IPS-15b (cell line): ENCODE results near the gene MOCS2.
"Not testable (repeated sequence)": the region's sequence is repeated elsewhere in the genome, so short reads cannot be mapped to it uniquely, and the experiment has no call there.

Experiments
- H3K27me3 ChIP-seq: one replicate; pipeline ENCODE4 v1.6.1; 2013; ENCODE audit warnings: low read length; ENCODE audit not compliant: control insufficient read depth, insufficient read depth
- H3K36me3 ChIP-seq: one replicate; pipeline ENCODE4 v1.6.1; 2013; ENCODE audit warnings: low read length; ENCODE audit not compliant: control insufficient read depth, insufficient read depth
- H3K4me1 ChIP-seq: one replicate; pipeline ENCODE4 v1.6.1; 2013; ENCODE audit warnings: mild to moderate bottlenecking, low read length; ENCODE audit not compliant: control insufficient read depth, insufficient read depth
- H3K4me3 ChIP-seq: one replicate; pipeline ENCODE4 v1.5.1; 2013; ENCODE audit warnings: low read depth, low read length
- H3K9ac ChIP-seq: one replicate; pipeline ENCODE4 v1.6.1; 2013; ENCODE audit warnings: low read depth, mild to moderate bottlenecking, low read length
- H3K9me3 ChIP-seq: one replicate; pipeline ENCODE4 v1.6.1; 2013; ENCODE audit warnings: mild to moderate bottlenecking, low read length; ENCODE audit not compliant: control insufficient read depth, insufficient read depth

Gene MOCS2

DNA sequence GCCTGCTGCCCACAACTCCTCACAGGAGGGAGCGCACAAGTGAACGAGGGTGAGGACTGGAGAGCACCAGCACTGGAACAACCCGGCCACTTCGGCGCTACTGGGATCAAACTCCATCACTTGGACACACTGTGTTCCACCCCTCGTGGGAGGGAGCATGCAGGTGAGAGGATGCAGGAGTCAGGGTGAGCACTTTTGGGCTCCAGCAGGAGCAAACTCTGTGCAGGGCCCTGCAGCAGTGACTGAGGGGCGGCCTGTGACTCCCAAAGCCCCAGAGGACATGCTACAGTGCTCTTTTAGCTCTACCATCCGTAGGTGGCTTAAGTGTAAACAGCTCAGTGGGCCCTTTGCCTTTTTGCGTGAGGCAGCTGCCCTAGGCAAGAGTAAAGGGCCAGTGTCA, 4.4 kb upstream of the MOCS2 start:
- Histone ChIP-seq H3K9me3 (no peaks in the 10 kb centered on the region), H3K9ac (no peak overlapping the region), H3K36me3 (no peaks in the 10 kb centered on the region), H3K4me3 (no peak overlapping the region), H3K4me1 (no peaks in the 10 kb centered on the region), H3K27me3 (no peaks in the 10 kb centered on the region)

- no peaks in the 10 kb centered on the region for H3K9me3 ChIP-seq
- H3K9ac ChIP-seq, result no peak overlapping the region
- no peaks in the 10 kb centered on the region for H3K36me3 ChIP-seq
- H3K4me1 ChIP-seq, result no peaks in the 10 kb centered on the region
- H3K27me3 ChIP-seq, result no peaks in the 10 kb centered on the region
- no peak overlapping the region for H3K4me3 ChIP-seq
Observed at GRCh38 chr5:53112909-53113308, 3.4 kb upstream of the MOCS2 start.

GRCh38 chr5:53112307-53112706, 2.8 kb upstream of the MOCS2 start:
- H3K9ac ChIP-seq, H3K4me1 ChIP-seq, H3K36me3 ChIP-seq, H3K4me3 ChIP-seq, H3K27me3 ChIP-seq, H3K9me3 ChIP-seq: not testable (repeated sequence)

DNA sequence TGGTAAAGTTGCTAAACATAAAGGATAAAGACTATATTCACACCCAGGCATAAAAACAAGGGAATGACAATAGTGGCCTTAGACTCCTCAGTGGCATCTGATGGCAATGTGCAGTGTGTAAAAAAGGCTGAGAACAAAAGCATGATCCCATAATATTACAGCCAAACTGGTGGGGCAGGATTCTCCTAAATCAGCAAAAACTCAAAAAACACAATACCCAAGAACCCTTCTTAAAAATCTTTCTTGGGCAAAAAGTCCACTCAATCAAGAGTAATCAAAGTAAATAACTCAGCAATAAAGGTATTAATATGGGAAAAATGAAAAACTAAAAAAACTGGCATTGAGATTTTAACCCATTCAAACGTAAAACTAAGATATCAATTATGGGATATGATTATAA, 1.6 kb upstream of the MOCS2 start:
- H3K9ac ChIP-seq, result no peak overlapping the region
- H3K4me3 ChIP-seq, result no peak overlapping the region

DNA sequence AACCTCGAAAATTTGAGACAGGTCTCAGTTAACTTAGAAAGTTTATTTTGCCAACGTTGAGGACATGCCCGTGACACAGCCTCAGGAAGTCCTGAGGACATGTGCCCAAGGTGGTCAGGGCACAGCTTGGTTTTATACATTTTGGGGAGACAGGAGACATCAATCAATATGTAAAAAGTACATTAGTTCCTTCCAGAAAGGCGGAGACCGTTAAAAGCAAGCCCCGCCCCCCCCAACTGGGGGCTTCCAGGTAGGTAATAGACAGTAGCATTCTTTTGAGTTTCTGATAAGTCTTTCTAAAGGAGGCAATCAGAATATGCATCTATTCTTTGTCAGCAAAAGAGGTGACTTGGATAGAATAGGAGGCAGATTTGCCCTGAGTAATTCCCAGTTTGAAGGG, 599 bp upstream of the MOCS2 start:
- no peak overlapping the region for H3K9ac ChIP-seq
- no peaks in the 10 kb centered on the region for H3K9me3 ChIP-seq
- H3K27me3 ChIP-seq, result no peaks in the 10 kb centered on the region
- peak overlapping the region; percentile 84 for H3K4me3 ChIP-seq
- no peaks in the 10 kb centered on the region for H3K4me1 ChIP-seq
- no peaks in the 10 kb centered on the region for H3K36me3 ChIP-seq

More for the DNA sequence above, 1.6 kb upstream of the MOCS2 start:
- Histone ChIP-seq H3K36me3 (no peaks in the 10 kb centered on the region), H3K27me3 (no peaks in the 10 kb centered on the region), H3K4me1 (no peaks in the 10 kb centered on the region), H3K9me3 (no peaks in the 10 kb centered on the region)

DNA sequence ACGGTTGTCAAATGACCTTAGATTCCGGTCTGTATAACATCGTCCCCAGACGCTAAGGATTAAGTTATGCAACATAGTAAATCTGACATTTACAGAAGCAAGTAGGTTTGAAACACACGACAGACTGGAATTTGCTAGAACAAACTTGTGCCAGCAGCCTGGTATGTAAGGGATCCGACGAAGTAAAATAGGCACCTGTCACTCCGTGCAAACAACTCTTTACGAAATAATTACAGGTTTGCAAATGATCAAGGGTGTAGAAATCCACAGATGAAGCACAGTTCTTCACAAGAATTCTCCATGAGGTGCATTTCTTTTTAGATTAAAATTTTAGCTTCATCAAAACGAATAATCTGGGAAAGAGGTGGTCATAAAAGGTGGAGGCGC, 508 bp downstream of the MOCS2 start:
- no peak overlapping the region for H3K9ac ChIP-seq
- no peaks in the 10 kb centered on the region for H3K36me3 ChIP-seq
- peak overlapping the region; percentile 84 for H3K4me3 ChIP-seq
- no peaks in the 10 kb centered on the region for H3K9me3 ChIP-seq
- H3K27me3 ChIP-seq, result no peaks in the 10 kb centered on the region
- H3K4me1 ChIP-seq, result no peaks in the 10 kb centered on the region

GRCh38 chr5:53105611-53106300, 3.8 kb downstream of the MOCS2 start:
- no peaks in the 10 kb centered on the region for H3K36me3 ChIP-seq
- H3K4me3 ChIP-seq, result no peak overlapping the region
- H3K4me1 ChIP-seq, result no peaks in the 10 kb centered on the region
- no peaks in the 10 kb centered on the region for H3K27me3 ChIP-seq
- no peaks in the 10 kb centered on the region for H3K9me3 ChIP-seq
- no peak overlapping the region for H3K9ac ChIP-seq

DNA sequence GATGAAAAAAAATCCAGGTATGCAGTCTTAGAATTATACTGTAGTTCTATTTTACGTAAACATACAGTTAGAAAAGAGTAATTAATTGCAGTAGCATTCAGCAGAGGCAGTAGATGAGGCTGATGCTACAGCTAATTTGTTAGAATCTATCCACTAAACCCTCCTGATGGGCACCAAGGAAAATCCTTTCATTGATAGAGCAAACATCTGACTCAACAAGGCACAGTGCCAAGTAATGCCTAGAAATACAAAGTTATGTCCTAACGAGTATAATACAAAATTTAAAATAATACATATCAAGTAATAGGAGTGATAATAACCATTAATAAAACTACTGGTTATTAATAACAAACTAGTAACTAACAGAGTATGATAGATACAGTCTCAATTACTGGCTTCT, 9.0 kb downstream of the MOCS2 start:
- Histone ChIP-seq H3K27me3 (no peaks in the 10 kb centered on the region), H3K4me3 (no peak overlapping the region), H3K36me3 (no peaks in the 10 kb centered on the region), H3K9me3 (no peaks in the 10 kb centered on the region), H3K4me1 (no peaks in the 10 kb centered on the region), H3K9ac (no peak overlapping the region)

- H3K27me3 ChIP-seq, result no peaks in the 10 kb centered on the region
- no peaks in the 10 kb centered on the region for H3K9me3 ChIP-seq
- H3K36me3 ChIP-seq, result no peaks in the 10 kb centered on the region
- H3K4me3 ChIP-seq, result no peak overlapping the region
- no peaks in the 10 kb centered on the region for H3K4me1 ChIP-seq
- no peak overlapping the region for H3K9ac ChIP-seq
Observed at GRCh38 chr5:53099546-53099945, 10.0 kb downstream of the MOCS2 start.

GRCh38 chr5:53095931-53096525, 13.5 kb downstream of the MOCS2 start:
- Histone ChIP-seq H3K9ac (no peak overlapping the region), H3K9me3 (no peaks in the 10 kb centered on the region), H3K36me3 (no peaks in the 10 kb centered on the region), H3K4me3 (no peak overlapping the region), H3K27me3 (no peaks in the 10 kb centered on the region), H3K4me1 (no peaks in the 10 kb centered on the region)

DNA sequence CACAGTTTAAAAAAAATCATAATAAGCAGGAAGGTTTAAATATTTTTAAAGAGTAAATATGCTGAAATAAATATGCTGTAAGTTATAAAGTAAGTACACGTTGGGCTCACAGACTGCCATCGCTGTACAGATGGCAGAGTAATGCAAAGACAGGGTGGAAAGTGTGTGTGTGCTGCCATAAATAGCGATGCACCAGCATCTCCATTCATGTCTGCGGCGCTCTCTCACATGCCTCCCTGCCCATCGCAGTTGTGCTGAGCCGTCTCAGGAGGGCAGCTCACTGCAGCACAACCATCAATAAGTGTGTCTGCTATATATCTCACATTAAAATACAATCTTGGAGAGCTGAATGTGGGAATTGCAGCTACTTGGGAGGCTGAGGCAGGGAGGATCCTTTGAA, 14.3 kb downstream of the MOCS2 start:
- Histone ChIP-seq H3K4me1 (no peaks in the 10 kb centered on the region), H3K36me3 (no peaks in the 10 kb centered on the region), H3K27me3 (no peaks in the 10 kb centered on the region), H3K9ac (no peak overlapping the region), H3K4me3 (no peak overlapping the region), H3K9me3 (no peaks in the 10 kb centered on the region)

DNA sequence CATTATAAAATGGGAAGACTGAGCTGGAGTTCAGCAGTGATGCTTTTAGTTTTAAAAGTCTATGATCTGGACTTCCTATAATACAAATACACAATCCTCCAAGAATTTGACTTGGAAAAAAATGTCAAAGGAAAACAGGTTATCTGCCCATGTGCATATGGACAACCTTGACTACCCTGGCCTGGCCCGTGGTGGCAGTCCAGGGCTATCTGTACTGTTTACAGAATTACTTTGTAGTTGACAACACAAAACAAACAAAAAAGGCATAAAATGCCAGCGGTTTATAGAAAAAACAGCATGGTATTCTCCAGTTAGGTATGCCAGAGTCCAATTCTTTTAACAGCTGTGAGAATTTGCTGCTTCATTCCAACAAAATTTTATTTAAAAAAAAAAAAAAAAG, 17.3 kb downstream of the MOCS2 start:
- no peaks in the 10 kb centered on the region for H3K9me3 ChIP-seq
- H3K36me3 ChIP-seq, result no peaks in the 10 kb centered on the region
- no peak overlapping the region for H3K9ac ChIP-seq
- H3K27me3 ChIP-seq, result no peaks in the 10 kb centered on the region
- H3K4me3 ChIP-seq, result no peak overlapping the region
- no peaks in the 10 kb centered on the region for H3K4me1 ChIP-seq
